Panc1 (cell line): Measurements from ENCODE around the gene IDE. TPM values are rescaled to one million over a fixed set of nuclear protein-coding genes. Genes with fewer than 3 reads are reported as not detected.

Experiments
- ATAC-seq: fragments of 200-7000 bp; cut with Tn5 transposase; 2 replicates; pipeline ENCODE4 v1.9.1; 2020; ENCODE audit warnings: mild to moderate bottlenecking, moderate library complexity
- BruUV-seq: library from RNA; stranded (reverse); fragments of 400-500 nt; replicated peaks from 2 replicates; lab custom pipeline; 2021; lab: Mats Ljungman, UMichigan
- CTCF ChIA-PET: fragments of 300-600 bp; sonication (Branson Sonifier 250); formaldehyde crosslinking; loops from one replicate; lab custom pipeline; 2022; ENCODE audit warnings: antibody characterized with exemption; lab: Charles Lee
- POLR2A ChIA-PET: fragments of 300-600 bp; sonication (Branson Sonifier 250); formaldehyde crosslinking; loops from one replicate; lab custom pipeline; 2022; ENCODE audit warnings: antibody characterized with exemption; lab: Charles Lee
- DNase-seq: peaks from one replicate; pipeline ENCODE4 v3.0.0-alpha.2; 2010; ENCODE audit warnings: low read depth, low spot score
- H3K27ac ChIP-seq: 2 replicates; pipeline ENCODE4 v1.5.1; 2011; ENCODE audit warnings: mild to moderate bottlenecking, low read length, inconsistent platforms
- H3K27me3 ChIP-seq: fragments of 200-500 bp; sonication (Bioruptor generic); 2 replicates; pipeline ENCODE4 v1.6.0; 2014; ENCODE audit warnings: low read length, inconsistent platforms; ENCODE audit not compliant: control insufficient read depth, insufficient read depth
- H3K36me3 ChIP-seq: fragments of 200-500 bp; sonication (Bioruptor generic); 2 replicates; pipeline ENCODE4 v1.5.1; 2014; ENCODE audit warnings: inconsistent platforms, mild to moderate bottlenecking, low read length, moderate library complexity; ENCODE audit not compliant: control insufficient read depth, insufficient read depth
- H3K4me1 ChIP-seq: 2 replicates; pipeline ENCODE4 v1.5.1; 2011; ENCODE audit warnings: inconsistent platforms, mild to moderate bottlenecking, low read length, moderate library complexity; ENCODE audit not compliant: control insufficient read depth, insufficient read depth
- H3K4me3 ChIP-seq, 2 experiments: 2 replicates each; pipeline ENCODE4 v1.5.1; 2011 to 2012; ENCODE audit warnings: low read depth in 2 of 2, low read length in 2 of 2, mild to moderate bottlenecking in 2 of 2, inconsistent platforms in 1 of 2, moderate library complexity in 1 of 2
- H3K9me3 ChIP-seq: fragments of 200-500 bp; sonication (Bioruptor generic); 2 replicates; pipeline ENCODE4 v1.5.1; 2014; ENCODE audit warnings: low read depth, mild to moderate bottlenecking, inconsistent platforms, low read length, moderate library complexity; ENCODE audit not compliant: control insufficient read depth, insufficient read depth
- POLR2AphosphoS5 ChIP-seq: IDR thresholded peaks from 2 replicates; pipeline ENCODE4 v1.6.1; 2012; ENCODE audit warnings: mild to moderate bottlenecking, low read depth, low read length, moderate library complexity
- SIN3A ChIP-seq: IDR thresholded peaks from 2 replicates; pipeline ENCODE4 v1.6.1; 2012; ENCODE audit warnings: low read depth, mild to moderate bottlenecking, low read length, moderate library complexity, borderline replicate concordance; ENCODE audit not compliant: insufficient read depth
- TCF7L2 ChIP-seq: IDR thresholded peaks from 2 replicates; pipeline ENCODE4 v1.6.1; 2011; ENCODE audit warnings: mild to moderate bottlenecking, low read depth, low read length, inconsistent platforms
- in situ Hi-C: cut with HindIII; loops from 2 replicates; pipeline ENCODE4 v1.10.0; 2016; ENCODE audit warnings: low sequenced_read_pairs, low pct_unique_long_range_greater_than_20kb
- intact Hi-C: fragments of 100-400 bp; cut with micrococcal nuclease; formaldehyde crosslinking; loops from one replicate; pipeline ENCODE4 v1.10.0; 2022; ENCODE audit not compliant: unreplicated experiment
- total RNA-seq: library from RNA; stranded (reverse); gene quantifications from one replicate; pipeline ENCODE4 v1.2.1, GENCODE V29; 2021; ENCODE audit not compliant: unreplicated experiment
- TF ChIP-seq, protein P1 (sequence below): fragments of 450-650 bp; IDR thresholded peaks from 2 replicates; pipeline ENCODE4 v1.5.1; 2017; ENCODE audit warnings: mild to moderate bottlenecking
- TF ChIP-seq, protein P2 (sequence below), 2 experiments: IDR thresholded peaks; 2 replicates each; pipeline ENCODE4 v1.6.1; 2011 to 2012; ENCODE audit warnings: low read depth in 2 of 2, control low read depth in 1 of 2, low read length in 1 of 2, mild to moderate bottlenecking in 1 of 2, moderate library complexity in 1 of 2; ENCODE audit not compliant: insufficient read depth in 1 of 2

IDE gene
- total RNA-seq, 1 experiment from 2014 or later, result 79.0 TPM

DNA sequence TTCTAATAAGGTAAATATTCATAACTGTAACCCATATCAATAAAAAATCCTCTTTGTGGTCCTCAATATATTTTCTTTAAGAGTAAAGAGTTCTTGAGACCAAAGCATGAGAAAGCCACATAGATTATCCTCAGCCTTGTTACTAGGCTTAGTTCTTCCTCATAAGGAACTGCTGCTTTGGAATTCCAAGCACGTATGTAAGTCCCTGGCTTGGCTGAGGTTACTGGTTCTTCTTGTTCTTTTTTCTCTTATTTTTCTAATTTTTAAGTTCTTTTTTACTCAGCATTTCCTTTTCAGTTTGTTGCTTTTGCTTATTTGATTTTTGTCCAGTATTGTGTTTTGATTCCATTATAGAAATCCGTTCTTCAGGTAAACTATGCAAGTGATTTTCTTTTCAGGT lies 155.7 kb downstream of the IDE start:
- TF ChIP-seq, protein P1, sequence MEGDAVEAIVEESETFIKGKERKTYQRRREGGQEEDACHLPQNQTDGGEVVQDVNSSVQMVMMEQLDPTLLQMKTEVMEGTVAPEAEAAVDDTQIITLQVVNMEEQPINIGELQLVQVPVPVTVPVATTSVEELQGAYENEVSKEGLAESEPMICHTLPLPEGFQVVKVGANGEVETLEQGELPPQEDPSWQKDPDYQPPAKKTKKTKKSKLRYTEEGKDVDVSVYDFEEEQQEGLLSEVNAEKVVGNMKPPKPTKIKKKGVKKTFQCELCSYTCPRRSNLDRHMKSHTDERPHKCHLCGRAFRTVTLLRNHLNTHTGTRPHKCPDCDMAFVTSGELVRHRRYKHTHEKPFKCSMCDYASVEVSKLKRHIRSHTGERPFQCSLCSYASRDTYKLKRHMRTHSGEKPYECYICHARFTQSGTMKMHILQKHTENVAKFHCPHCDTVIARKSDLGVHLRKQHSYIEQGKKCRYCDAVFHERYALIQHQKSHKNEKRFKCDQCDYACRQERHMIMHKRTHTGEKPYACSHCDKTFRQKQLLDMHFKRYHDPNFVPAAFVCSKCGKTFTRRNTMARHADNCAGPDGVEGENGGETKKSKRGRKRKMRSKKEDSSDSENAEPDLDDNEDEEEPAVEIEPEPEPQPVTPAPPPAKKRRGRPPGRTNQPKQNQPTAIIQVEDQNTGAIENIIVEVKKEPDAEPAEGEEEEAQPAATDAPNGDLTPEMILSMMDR, result no peak
- TF ChIP-seq, protein P2, sequence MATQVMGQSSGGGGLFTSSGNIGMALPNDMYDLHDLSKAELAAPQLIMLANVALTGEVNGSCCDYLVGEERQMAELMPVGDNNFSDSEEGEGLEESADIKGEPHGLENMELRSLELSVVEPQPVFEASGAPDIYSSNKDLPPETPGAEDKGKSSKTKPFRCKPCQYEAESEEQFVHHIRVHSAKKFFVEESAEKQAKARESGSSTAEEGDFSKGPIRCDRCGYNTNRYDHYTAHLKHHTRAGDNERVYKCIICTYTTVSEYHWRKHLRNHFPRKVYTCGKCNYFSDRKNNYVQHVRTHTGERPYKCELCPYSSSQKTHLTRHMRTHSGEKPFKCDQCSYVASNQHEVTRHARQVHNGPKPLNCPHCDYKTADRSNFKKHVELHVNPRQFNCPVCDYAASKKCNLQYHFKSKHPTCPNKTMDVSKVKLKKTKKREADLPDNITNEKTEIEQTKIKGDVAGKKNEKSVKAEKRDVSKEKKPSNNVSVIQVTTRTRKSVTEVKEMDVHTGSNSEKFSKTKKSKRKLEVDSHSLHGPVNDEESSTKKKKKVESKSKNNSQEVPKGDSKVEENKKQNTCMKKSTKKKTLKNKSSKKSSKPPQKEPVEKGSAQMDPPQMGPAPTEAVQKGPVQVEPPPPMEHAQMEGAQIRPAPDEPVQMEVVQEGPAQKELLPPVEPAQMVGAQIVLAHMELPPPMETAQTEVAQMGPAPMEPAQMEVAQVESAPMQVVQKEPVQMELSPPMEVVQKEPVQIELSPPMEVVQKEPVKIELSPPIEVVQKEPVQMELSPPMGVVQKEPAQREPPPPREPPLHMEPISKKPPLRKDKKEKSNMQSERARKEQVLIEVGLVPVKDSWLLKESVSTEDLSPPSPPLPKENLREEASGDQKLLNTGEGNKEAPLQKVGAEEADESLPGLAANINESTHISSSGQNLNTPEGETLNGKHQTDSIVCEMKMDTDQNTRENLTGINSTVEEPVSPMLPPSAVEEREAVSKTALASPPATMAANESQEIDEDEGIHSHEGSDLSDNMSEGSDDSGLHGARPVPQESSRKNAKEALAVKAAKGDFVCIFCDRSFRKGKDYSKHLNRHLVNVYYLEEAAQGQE (IDR thresholded peaks at IDR 0.05; ENCODE audit: insufficient read depth in 1 of 2, low read depth in 2 of 2, low read length in 1 of 2), result no peak
- no peak for TF ChIP-seq SIN3A
- no peak for TF ChIP-seq TCF7L2
- no peak for TF ChIP-seq POLR2AphosphoS5
- BruUV-seq, result no TSS peak
- CTCF ChIA-PET, result interaction anchor here (0.5 kb wide), 1 partner anchor 330 kb away, joined by 7 read pairs; no protein-coding TSS in a partner anchor
- Histone ChIP-seq H3K27me3 (no peaks in the 10 kb centered on the region; the same call in 1 of the 2 replicates), H3K9me3 (no peaks in the 10 kb centered on the region), H3K4me1 (no peaks in the 10 kb centered on the region), H3K27ac (no peak overlapping the region), H3K36me3 (no peaks in the 10 kb centered on the region), H3K4me3 (no peak overlapping the region)
- in situ Hi-C loops (no loop called here), intact Hi-C loops (no loop called here)
- ATAC-seq (no peak), DNase-seq (no peak)
- POLR2A ChIA-PET, result no interaction called here

DNA sequence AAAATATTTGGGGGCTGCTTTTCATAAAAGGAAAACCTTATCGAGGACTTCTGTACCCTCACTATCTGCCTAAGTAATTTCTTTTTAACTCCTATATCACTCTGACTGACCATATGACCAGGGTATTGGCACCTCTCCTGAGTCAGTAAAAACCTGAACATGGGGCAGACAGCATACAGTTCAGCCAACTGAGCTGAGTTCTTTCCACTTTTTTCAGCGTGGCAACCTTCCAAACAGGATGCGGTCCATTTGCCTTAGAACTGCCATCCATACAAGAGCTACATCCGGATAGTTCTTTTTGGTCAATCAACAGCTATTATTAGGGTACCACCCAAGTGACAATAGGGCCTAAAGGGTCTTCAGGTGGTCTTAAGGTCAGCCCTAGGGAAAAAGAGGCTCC lies 160.4 kb downstream of the IDE start:
- CTCF ChIA-PET, result interaction anchor here (0.5 kb wide), 1 partner anchor 336 kb away, joined by 3 read pairs; no protein-coding TSS in a partner anchor
- in situ Hi-C loops (no loop called here), intact Hi-C loops (no loop called here)
- no peak for TF ChIP-seq POLR2AphosphoS5
- TF ChIP-seq SIN3A, result no peak
- no peak for TF ChIP-seq TCF7L2
- TF ChIP-seq, protein P2 (IDR thresholded peaks at IDR 0.05; ENCODE audit: insufficient read depth in 1 of 2, low read depth in 2 of 2, low read length in 1 of 2), result no peak
- TF ChIP-seq, protein P1, result no peak
- no peak for DNase-seq
- no peaks in the 10 kb centered on the region; the same call in 1 of the 2 replicates for H3K27me3 ChIP-seq
- POLR2A ChIA-PET, result interaction anchor here (0.6 kb wide), 1 partner anchor 11 kb away, joined by 4 read pairs; no protein-coding TSS in a partner anchor
- ATAC-seq, result no peak
- H3K4me3 ChIP-seq, result no peak overlapping the region
- BruUV-seq, result no TSS peak
- no peaks in the 10 kb centered on the region for H3K4me1 ChIP-seq
- H3K27ac ChIP-seq, result no peak overlapping the region
- no peaks in the 10 kb centered on the region for H3K9me3 ChIP-seq
- H3K36me3 ChIP-seq, result no peaks in the 10 kb centered on the region
